K562 (cell line): ENCODE measurements around the gene TAL1. TPM values are rescaled to one million over a fixed set of nuclear protein-coding genes. Genes with fewer than 3 reads are reported as not detected.

Experiments
- IFI16 ChIP-seq: fragments of 250-450 bp; sonication (Bioruptor Pico); IDR thresholded peaks from 2 replicates; pipeline ENCODE4 v2.1.2; 2022; ENCODE audit warnings: mild to moderate bottlenecking, inconsistent platforms
- MGA ChIP-seq: fragments of 450-650 bp; IDR thresholded peaks from 2 replicates; pipeline ENCODE4 v1.6.1; 2016; ENCODE audit warnings: mild to moderate bottlenecking, moderate library complexity
- MXI1 ChIP-seq: IDR thresholded peaks from 2 replicates; pipeline ENCODE4 v1.6.1; 2011; ENCODE audit warnings: low read depth, mild to moderate bottlenecking, improper control_type of control experiment, low read length
- ZNF280B ChIP-seq: fragments of 250-450 bp; sonication (Bioruptor Pico); IDR thresholded peaks from 2 replicates; pipeline ENCODE4 v1.5.1; 2021; ENCODE audit warnings: mild to moderate bottlenecking
- ZNF398 ChIP-seq: fragments of 250-450 bp; sonication (Bioruptor Pico); IDR thresholded peaks from 2 replicates; pipeline ENCODE4 v1.8.0; 2021; ENCODE audit warnings: moderate library complexity, mild to moderate bottlenecking, inconsistent platforms
- ZNF584 ChIP-seq: fragments of 200-800 bp; sonication (Bioruptor generic); IDR thresholded peaks from 2 replicates; pipeline ENCODE4 v1.6.1; 2016; ENCODE audit warnings: low read depth, mild to moderate bottlenecking, missing genetic modification characterization, missing compliant biosample characterization
- polyA plus RNA-seq, 8 experiments: library from polyadenylated mRNA; depleted of rRNA in 4 of 8; stranded (reverse) in 5 of 8; unstranded in 3 of 8; fragments of >200 nt; fragmentation: Nextera tagmentation in 2 of 8; fragmentation: Illumina TruSeq in 1 of 8; extraction: Ambion mirVana in 2 of 8; extraction: Trizol in 1 of 8; gene quantifications; 2 replicates each; pipeline versions ENCODE4 v1.2.1 to v1.2.3, GENCODE V29; 2011 to 2014; ENCODE audit warnings: inconsistent platforms in 1 of 8, missing spikeins in 1 of 8
- total RNA-seq, 7 experiments: library from RNA; depleted of rRNA in 6 of 7; stranded (reverse); fragments of >200 nt in 6 of 7; fragmentation: Illumina TruSeq in 2 of 7; extraction: Trizol in 2 of 7; gene quantifications; 2 replicates each; pipeline versions ENCODE4 v1.2.1 to v1.2.3, GENCODE V29; 2011 to 2021; ENCODE audit warnings: low replicate concordance in 1 of 7

Gene TAL1
- total and polyA plus RNA-seq, 9 of the 15 experiments (the other 6 are each of a cell fraction or from before 2014, with no cell fraction given): 18.5 to 106 (median 59.7) TPM

- no peak for TF ChIP-seq MGA
- no peak for TF ChIP-seq ZNF584
- TF ChIP-seq ZNF398 (CRISPR knock-in tag): no peak
- no peak for TF ChIP-seq MXI1
- TF ChIP-seq IFI16 (CRISPR knock-in tag): no peak
- TF ChIP-seq ZNF280B: no peak
Measured at GRCh38 chr1:47229031-47229885, 2.8 kb downstream of the TAL1 start (continued).
